Measurements from ENCODE around the gene MVB12B.

MVB12B gene

GRCh38 chr9:126517833-126518356, 191.3 kb downstream of the MVB12B start:
- TF ChIP-seq POLR2AphosphoS5 (IDR thresholded peaks at IDR 0.05; ENCODE audit: low read depth): no peak
- TF ChIP-seq REST (IDR thresholded peaks at IDR 0.05; ENCODE audit: insufficient replicate concordance, low read depth): no peak
- TF ChIP-seq CTCF (IDR thresholded peaks at IDR 0.05; ENCODE audit: insufficient read depth, low read length): no peak
- no peak for TF ChIP-seq GABPA (IDR thresholded peaks at IDR 0.05; ENCODE audit: low read depth)
- no peak for TF ChIP-seq SPI1 (IDR thresholded peaks at IDR 0.05; ENCODE audit: borderline replicate concordance, low read depth)
- Histone ChIP-seq H3K27ac (replicated peaks) (no peak overlapping the region), H3K27me3 (ENCODE audit: insufficient read depth, poor library complexity, severe bottlenecking) (peaks cover 34% of the 10 kb centered on the region), H3K4me3 (replicated peaks; ENCODE audit: insufficient read depth, low read length) (no peak overlapping the region)
- DNase-seq (ENCODE audit: low read depth in 1 of 2, low spot score in 1 of 2): no peak

- TF ChIP-seq SPI1 (IDR thresholded peaks at IDR 0.05; ENCODE audit: borderline replicate concordance, low read depth) (no peak), CTCF (IDR thresholded peaks at IDR 0.05; ENCODE audit: insufficient read depth, low read length) (no peak), REST (IDR thresholded peaks at IDR 0.05; ENCODE audit: insufficient replicate concordance, low read depth) (no peak), GABPA (IDR thresholded peaks at IDR 0.05; ENCODE audit: low read depth) (no peak), POLR2AphosphoS5 (IDR thresholded peaks at IDR 0.05; ENCODE audit: low read depth) (no peak)
- H3K27me3 ChIP-seq (ENCODE audit: insufficient read depth, poor library complexity, severe bottlenecking): peaks cover 34% of the 10 kb centered on the region
- DNase-seq (ENCODE audit: low read depth in 1 of 2, low spot score in 1 of 2): no peak
- no peak overlapping the region for H3K4me3 ChIP-seq (replicated peaks; ENCODE audit: insufficient read depth, low read length)
- no peak overlapping the region for H3K27ac ChIP-seq (replicated peaks)
Measured at GRCh38 chr9:126518763-126519162, 192.1 kb downstream of the MVB12B start.

- Histone ChIP-seq H3K27me3 (ENCODE audit: insufficient read depth, poor library complexity, severe bottlenecking) (peaks cover 32% of the 10 kb centered on the region), H3K4me3 (replicated peaks; ENCODE audit: insufficient read depth, low read length) (no peak overlapping the region), H3K27ac (replicated peaks) (no peak overlapping the region)
- DNase-seq (ENCODE audit: low read depth in 1 of 2, low spot score in 1 of 2): no peak
- TF ChIP-seq POLR2AphosphoS5 (IDR thresholded peaks at IDR 0.05; ENCODE audit: low read depth): no peak
- no peak for TF ChIP-seq REST (IDR thresholded peaks at IDR 0.05; ENCODE audit: insufficient replicate concordance, low read depth)
- no peak for TF ChIP-seq CTCF (IDR thresholded peaks at IDR 0.05; ENCODE audit: insufficient read depth, low read length)
- TF ChIP-seq GABPA (IDR thresholded peaks at IDR 0.05; ENCODE audit: low read depth): no peak
- no peak for TF ChIP-seq SPI1 (IDR thresholded peaks at IDR 0.05; ENCODE audit: borderline replicate concordance, low read depth)
Measured at GRCh38 chr9:126519660-126520420, 193.2 kb downstream of the MVB12B start.
